ENCODE results near the gene GPC3. TPM values are rescaled to one million over a fixed set of nuclear protein-coding genes. Genes with fewer than 3 reads are reported as not detected.

Gene GPC3
- total RNA-seq, 1 donor from 2014 or later = 30.4 TPM

- H3K9me3 Mint-ChIP-seq = no peaks in the 10 kb centered on the region
- TF ChIP-seq CTCF (conservative IDR thresholded peaks at IDR 0.05) = no peak
- H3K36me3 Mint-ChIP-seq (ENCODE audit: low read depth) = no peaks in the 10 kb centered on the region
- H3K4me3 Mint-ChIP-seq = no peak overlapping the region
- no peak for DNase-seq (ENCODE audit: low read depth, low spot score)
- H3K27ac Mint-ChIP-seq (ENCODE audit: unreplicated experiment) = no peak overlapping the region
- H3K4me1 Mint-ChIP-seq = peaks cover 21% of the 10 kb centered on the region
- H3K27me3 Mint-ChIP-seq (ENCODE audit: low read depth) = no peaks in the 10 kb centered on the region
Observed at GRCh38 chrX:133937022-133937421, 48.4 kb downstream of the GPC3 start.

DNA sequence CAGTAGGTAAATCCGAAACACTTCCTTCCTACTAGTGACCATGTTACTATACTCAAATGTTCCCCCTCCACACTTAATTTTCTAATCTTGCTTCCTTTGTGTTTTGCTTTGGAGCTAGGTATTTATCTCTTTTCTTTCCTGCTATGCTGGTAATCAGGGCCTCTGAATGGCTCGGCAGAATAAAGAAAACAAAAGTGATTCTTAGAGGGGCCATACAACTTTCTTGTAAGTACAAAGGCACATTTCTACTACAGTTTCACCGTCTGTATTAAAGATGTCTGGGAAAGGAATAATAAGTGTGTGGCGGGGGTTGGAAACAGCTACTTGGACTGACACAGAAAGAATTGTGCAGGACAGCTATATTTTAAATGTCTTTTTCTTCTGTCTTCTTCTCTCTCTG, 50.3 kb downstream of the GPC3 start:
- H3K9me3 Mint-ChIP-seq = no peaks in the 10 kb centered on the region
- DNase-seq (ENCODE audit: low read depth, low spot score) = no peak
- no peaks in the 10 kb centered on the region for H3K27me3 Mint-ChIP-seq (ENCODE audit: low read depth)
- H3K4me3 Mint-ChIP-seq = peak overlapping the region; percentile 5
- peaks cover 21% of the 10 kb centered on the region for H3K4me1 Mint-ChIP-seq
- no peak for TF ChIP-seq CTCF (conservative IDR thresholded peaks at IDR 0.05)
- peak overlapping the region; percentile 10 for H3K27ac Mint-ChIP-seq (ENCODE audit: unreplicated experiment)
- no peaks in the 10 kb centered on the region for H3K36me3 Mint-ChIP-seq (ENCODE audit: low read depth)

DNA sequence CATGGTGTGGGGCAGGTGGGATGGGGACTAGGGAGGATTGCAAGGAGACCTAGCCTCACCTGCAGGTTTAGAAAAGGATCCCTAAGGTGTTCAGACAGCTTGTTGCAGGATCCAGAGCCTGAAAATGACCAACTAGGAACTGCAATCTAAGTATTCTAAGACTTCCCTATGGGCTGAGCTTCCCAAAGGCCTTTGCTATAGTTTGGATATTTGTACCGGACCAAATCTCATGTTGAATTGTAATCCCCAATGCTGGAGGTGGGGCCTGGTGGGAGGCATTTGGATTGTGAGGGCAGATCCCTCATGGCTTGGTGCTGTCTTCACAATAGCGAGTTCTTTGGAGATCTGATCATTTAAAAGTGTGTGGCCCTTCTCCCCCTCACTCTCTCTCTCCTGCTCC, 52.1 kb downstream of the GPC3 start:
- no peaks in the 10 kb centered on the region for H3K27me3 Mint-ChIP-seq (ENCODE audit: low read depth)
- H3K36me3 Mint-ChIP-seq (ENCODE audit: low read depth) = no peaks in the 10 kb centered on the region
- no peaks in the 10 kb centered on the region for H3K9me3 Mint-ChIP-seq
- no peak for DNase-seq (ENCODE audit: low read depth, low spot score)
- no peak overlapping the region for H3K27ac Mint-ChIP-seq (ENCODE audit: unreplicated experiment)
- no peak overlapping the region for H3K4me3 Mint-ChIP-seq
- H3K4me1 Mint-ChIP-seq = peaks cover 21% of the 10 kb centered on the region
- no peak for TF ChIP-seq CTCF (conservative IDR thresholded peaks at IDR 0.05)

DNA sequence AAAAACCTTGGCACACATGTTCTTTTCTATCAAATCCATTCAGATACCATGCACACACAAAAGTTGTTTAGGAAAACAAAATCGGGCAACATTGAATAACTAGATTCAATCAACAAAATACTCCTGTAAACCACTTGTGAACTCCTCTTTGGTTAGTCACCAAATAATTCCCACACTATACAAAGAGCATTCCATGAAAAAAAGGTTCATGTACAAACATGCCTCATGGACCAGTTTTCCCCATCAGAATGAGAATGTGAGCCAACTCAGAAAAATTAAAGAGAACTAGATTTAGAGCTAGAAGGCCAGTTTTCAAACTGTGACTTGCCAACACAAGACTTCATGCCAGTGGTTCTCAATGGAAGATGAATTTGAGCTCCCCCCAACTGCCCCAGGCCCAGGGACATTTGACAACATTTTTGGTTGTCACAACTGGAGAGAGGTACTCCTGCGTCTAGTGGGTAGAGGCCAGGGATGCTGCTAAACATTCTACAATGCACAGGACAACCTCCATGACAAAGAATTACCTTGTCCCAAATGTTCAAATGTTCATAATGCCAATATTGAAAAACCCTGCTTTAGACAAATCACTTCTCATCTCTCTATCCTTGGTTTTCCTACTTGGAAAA, 55.4 kb downstream of the GPC3 start:
- no peaks in the 10 kb centered on the region for H3K27me3 Mint-ChIP-seq (ENCODE audit: low read depth)
- no peak for DNase-seq (ENCODE audit: low read depth, low spot score)
- H3K4me1 Mint-ChIP-seq = peaks cover 4% of the 10 kb centered on the region
- no peaks in the 10 kb centered on the region for H3K36me3 Mint-ChIP-seq (ENCODE audit: low read depth)
- TF ChIP-seq CTCF (conservative IDR thresholded peaks at IDR 0.05) = no peak
- no peak overlapping the region for H3K27ac Mint-ChIP-seq (ENCODE audit: unreplicated experiment)
- H3K4me3 Mint-ChIP-seq = no peak overlapping the region
- no peaks in the 10 kb centered on the region for H3K9me3 Mint-ChIP-seq

DNA sequence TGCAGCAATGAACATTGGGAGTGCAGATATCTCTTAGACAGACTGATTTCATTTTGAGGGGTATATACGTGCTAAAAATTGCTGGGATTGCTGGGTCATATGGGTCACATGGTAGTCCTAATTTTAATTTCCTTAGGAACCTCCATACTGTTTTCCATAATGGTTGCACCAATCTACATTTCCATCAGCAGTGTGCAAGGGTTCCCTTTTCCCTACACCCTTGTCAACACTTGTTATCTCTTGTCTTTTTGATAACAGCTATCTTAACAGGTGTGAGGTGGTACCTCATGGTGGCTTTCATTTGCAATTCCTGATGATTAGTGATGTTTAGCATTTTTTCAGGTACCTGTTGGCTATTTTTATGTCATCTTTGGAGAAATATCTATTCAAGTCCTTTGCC, 57.0 kb downstream of the GPC3 start:
- Mint-ChIP-seq H3K4me3 (no peak overlapping the region), H3K9me3 (no peaks in the 10 kb centered on the region), H3K27me3 (ENCODE audit: low read depth) (no peaks in the 10 kb centered on the region), H3K27ac (ENCODE audit: unreplicated experiment) (no peak overlapping the region), H3K4me1 (peaks cover 5% of the 10 kb centered on the region), H3K36me3 (ENCODE audit: low read depth) (no peaks in the 10 kb centered on the region)
- no peak for TF ChIP-seq CTCF (conservative IDR thresholded peaks at IDR 0.05)
- DNase-seq (ENCODE audit: low read depth, low spot score) = no peak
